ENCODE measurements around the gene MYBPC3.
"Not testable (repeated sequence)": the region's sequence is repeated elsewhere in the genome, so short reads cannot be mapped to it uniquely, and the experiment has no call there.

The MYBPC3 gene

DNA sequence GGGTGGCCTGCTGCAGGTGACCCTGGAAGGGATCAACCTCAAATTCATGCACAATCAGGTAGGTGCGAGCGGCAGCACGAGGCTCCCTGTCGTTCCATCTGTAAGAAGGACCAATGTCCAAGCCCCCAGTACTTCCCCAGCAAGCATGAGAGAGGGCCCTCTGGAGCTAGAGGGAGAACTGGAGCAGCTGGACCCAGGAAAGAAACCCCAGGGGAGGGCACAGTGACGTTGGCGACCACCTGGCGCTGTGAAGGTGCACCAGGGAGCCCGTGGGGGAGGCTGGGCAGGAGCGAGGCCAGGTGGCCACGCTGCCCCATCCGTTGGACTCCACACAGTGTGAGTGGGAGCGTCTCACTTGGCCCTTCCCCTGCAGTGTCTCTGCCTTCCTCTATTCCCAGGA lies 28.0 kb downstream of the MYBPC3 start:
- H3K9ac ChIP-seq (ENCODE audit: low read depth, low read length): no peak overlapping the region
- H3K4me3 ChIP-seq (ENCODE audit: low read depth, low read length): no peak overlapping the region
- H3K36me3 ChIP-seq (ENCODE audit: control insufficient read depth, insufficient read depth, low read length): peaks cover 28% of the 10 kb centered on the region
- H3K27me3 ChIP-seq (ENCODE audit: control insufficient read depth, insufficient read depth, low read length): no peaks in the 10 kb centered on the region
- H3K9me3 ChIP-seq (ENCODE audit: control insufficient read depth, insufficient read depth, low read length): no peaks in the 10 kb centered on the region
- no peaks in the 10 kb centered on the region for H3K4me1 ChIP-seq (ENCODE audit: control insufficient read depth, insufficient read depth, low read length)

GRCh38 chr11:47318166-47318565 lies 34.3 kb downstream of the MYBPC3 start:
- Histone ChIP-seq H3K9ac (ENCODE audit: low read depth, low read length) (no peak overlapping the region), H3K36me3 (ENCODE audit: control insufficient read depth, insufficient read depth, low read length) (peaks cover 3% of the 10 kb centered on the region), H3K9me3 (ENCODE audit: control insufficient read depth, insufficient read depth, low read length) (no peaks in the 10 kb centered on the region)

DNA sequence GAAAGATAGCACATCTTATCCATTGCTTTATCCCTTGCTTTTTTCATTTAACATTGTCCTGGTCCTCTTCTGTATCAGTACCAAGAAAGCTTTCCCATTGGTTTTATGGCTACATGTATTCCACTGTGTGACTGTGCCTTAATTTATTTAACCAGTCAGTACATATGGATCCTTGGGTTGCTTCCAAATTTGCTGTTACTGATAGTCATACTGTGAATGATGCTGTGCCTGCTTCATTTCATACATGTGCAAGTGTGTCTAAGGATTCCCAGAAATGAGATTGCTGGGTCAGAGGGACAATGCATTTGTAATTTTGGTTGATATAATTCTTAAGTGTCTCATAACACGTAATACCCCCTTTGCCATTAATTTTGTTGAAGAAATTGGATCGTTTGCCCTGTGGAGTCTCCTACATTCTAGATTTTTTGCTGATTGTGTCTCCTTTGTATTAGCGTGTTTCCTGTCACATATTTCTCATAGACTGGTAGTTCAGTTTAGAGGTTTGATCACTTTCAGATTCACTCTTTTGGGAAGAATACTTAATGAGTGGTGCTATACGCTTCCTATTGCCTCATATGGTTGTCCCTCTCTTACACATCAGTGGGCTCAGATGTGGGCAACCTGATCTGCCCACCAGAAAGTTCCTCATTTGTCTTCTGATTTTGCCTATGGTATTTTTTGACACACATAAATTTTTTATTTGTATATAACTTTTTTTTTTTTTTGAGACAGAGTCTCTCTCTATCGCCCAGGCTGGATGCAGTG lies 35.3 kb downstream of the MYBPC3 start:
- Histone ChIP-seq H3K27me3 (ENCODE audit: control insufficient read depth, insufficient read depth, low read length) (no peaks in the 10 kb centered on the region), H3K4me1 (ENCODE audit: control insufficient read depth, insufficient read depth, low read length) (no peaks in the 10 kb centered on the region), H3K4me3 (ENCODE audit: low read depth, low read length) (no peak overlapping the region), H3K9ac (ENCODE audit: low read depth, low read length) (no peak overlapping the region), H3K36me3 (ENCODE audit: control insufficient read depth, insufficient read depth, low read length) (peaks cover 3% of the 10 kb centered on the region), H3K9me3 (ENCODE audit: control insufficient read depth, insufficient read depth, low read length) (no peaks in the 10 kb centered on the region)

More at GRCh38 chr11:47318166-47318565, 34.3 kb downstream of the MYBPC3 start:
- H3K27me3 ChIP-seq (ENCODE audit: control insufficient read depth, insufficient read depth, low read length): no peaks in the 10 kb centered on the region
- no peaks in the 10 kb centered on the region for H3K4me1 ChIP-seq (ENCODE audit: control insufficient read depth, insufficient read depth, low read length)
- no peak overlapping the region for H3K4me3 ChIP-seq (ENCODE audit: low read depth, low read length)

GRCh38 chr11:47316501-47316900 lies 36.0 kb downstream of the MYBPC3 start:
- H3K36me3 ChIP-seq (ENCODE audit: control insufficient read depth, insufficient read depth, low read length); H3K9ac ChIP-seq (ENCODE audit: low read depth, low read length); H3K9me3 ChIP-seq (ENCODE audit: control insufficient read depth, insufficient read depth, low read length): not testable (repeated sequence)

GRCh38 chr11:47314992-47315391 lies 37.5 kb downstream of the MYBPC3 start:
- H3K4me1 ChIP-seq (ENCODE audit: control insufficient read depth, insufficient read depth, low read length): no peaks in the 10 kb centered on the region
- H3K9me3 ChIP-seq (ENCODE audit: control insufficient read depth, insufficient read depth, low read length): no peaks in the 10 kb centered on the region
- no peaks in the 10 kb centered on the region for H3K27me3 ChIP-seq (ENCODE audit: control insufficient read depth, insufficient read depth, low read length)
- H3K9ac ChIP-seq (ENCODE audit: low read depth, low read length): no peak overlapping the region
- H3K4me3 ChIP-seq (ENCODE audit: low read depth, low read length): no peak overlapping the region
- peaks cover 4% of the 10 kb centered on the region for H3K36me3 ChIP-seq (ENCODE audit: control insufficient read depth, insufficient read depth, low read length)

More at GRCh38 chr11:47316501-47316900, 36.0 kb downstream of the MYBPC3 start:
- not testable (repeated sequence) for H3K4me1 ChIP-seq (ENCODE audit: control insufficient read depth, insufficient read depth, low read length); H3K4me3 ChIP-seq (ENCODE audit: low read depth, low read length); H3K27me3 ChIP-seq (ENCODE audit: control insufficient read depth, insufficient read depth, low read length)

DNA sequence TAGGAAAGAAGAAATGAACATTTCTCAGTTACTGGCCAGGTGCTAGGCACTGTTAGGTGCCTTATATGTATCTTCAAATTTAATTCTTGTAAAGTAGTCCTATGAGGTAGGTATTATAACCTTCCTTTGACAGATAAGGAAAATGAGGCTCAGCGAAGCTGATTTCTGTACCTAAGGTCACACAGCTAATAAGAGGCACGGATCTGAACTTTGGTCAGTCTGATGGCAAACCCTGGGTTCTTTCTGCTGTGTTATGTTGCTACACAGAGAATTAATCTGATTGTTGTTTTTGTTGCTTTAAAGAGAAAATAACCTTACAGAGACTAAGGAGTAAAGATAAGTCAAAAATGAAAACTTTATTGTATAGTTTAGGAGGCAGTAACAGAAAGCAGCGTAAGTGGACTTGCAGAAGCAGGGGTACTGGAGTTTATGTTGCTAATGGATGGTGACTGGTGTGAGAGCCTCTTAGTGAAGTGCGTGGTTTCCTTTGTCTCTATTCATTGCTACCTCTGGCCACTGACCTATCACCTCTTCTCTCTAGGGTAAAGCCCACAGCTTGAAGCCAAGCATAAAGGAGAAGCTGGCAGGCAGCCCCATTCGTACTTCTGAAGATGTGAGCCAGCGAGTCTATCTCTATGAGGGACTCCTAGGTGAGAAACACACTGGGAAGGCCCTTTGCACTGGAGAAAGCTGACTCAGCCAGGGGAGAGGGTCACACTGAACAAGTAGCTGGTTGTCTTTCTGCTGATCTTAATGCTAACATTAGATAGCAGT lies 44.3 kb downstream of the MYBPC3 start:
- no peaks in the 10 kb centered on the region for H3K4me1 ChIP-seq (ENCODE audit: control insufficient read depth, insufficient read depth, low read length)
- no peak overlapping the region for H3K4me3 ChIP-seq (ENCODE audit: low read depth, low read length)
- H3K9me3 ChIP-seq (ENCODE audit: control insufficient read depth, insufficient read depth, low read length): no peaks in the 10 kb centered on the region
- no peak overlapping the region for H3K9ac ChIP-seq (ENCODE audit: low read depth, low read length)
- peaks cover 18% of the 10 kb centered on the region for H3K36me3 ChIP-seq (ENCODE audit: control insufficient read depth, insufficient read depth, low read length)
- no peaks in the 10 kb centered on the region for H3K27me3 ChIP-seq (ENCODE audit: control insufficient read depth, insufficient read depth, low read length)

GRCh38 chr11:47306484-47306844 lies 46.0 kb downstream of the MYBPC3 start:
- H3K27me3 ChIP-seq (ENCODE audit: control insufficient read depth, insufficient read depth, low read length): no peaks in the 10 kb centered on the region
- no peak overlapping the region for H3K9ac ChIP-seq (ENCODE audit: low read depth, low read length)
- no peaks in the 10 kb centered on the region for H3K4me1 ChIP-seq (ENCODE audit: control insufficient read depth, insufficient read depth, low read length)
- H3K4me3 ChIP-seq (ENCODE audit: low read depth, low read length): no peak overlapping the region
- no peaks in the 10 kb centered on the region for H3K9me3 ChIP-seq (ENCODE audit: control insufficient read depth, insufficient read depth, low read length)
- H3K36me3 ChIP-seq (ENCODE audit: control insufficient read depth, insufficient read depth, low read length): peaks cover 16% of the 10 kb centered on the region

- Histone ChIP-seq H3K4me1 (ENCODE audit: control insufficient read depth, insufficient read depth, low read length) (no peaks in the 10 kb centered on the region), H3K36me3 (ENCODE audit: control insufficient read depth, insufficient read depth, low read length) (peaks cover 14% of the 10 kb centered on the region), H3K4me3 (ENCODE audit: low read depth, low read length) (no peak overlapping the region), H3K27me3 (ENCODE audit: control insufficient read depth, insufficient read depth, low read length) (no peaks in the 10 kb centered on the region), H3K9me3 (ENCODE audit: control insufficient read depth, insufficient read depth, low read length) (no peaks in the 10 kb centered on the region), H3K9ac (ENCODE audit: low read depth, low read length) (no peak overlapping the region)
Observed at GRCh38 chr11:47305734-47306483, 46.6 kb downstream of the MYBPC3 start.

DNA sequence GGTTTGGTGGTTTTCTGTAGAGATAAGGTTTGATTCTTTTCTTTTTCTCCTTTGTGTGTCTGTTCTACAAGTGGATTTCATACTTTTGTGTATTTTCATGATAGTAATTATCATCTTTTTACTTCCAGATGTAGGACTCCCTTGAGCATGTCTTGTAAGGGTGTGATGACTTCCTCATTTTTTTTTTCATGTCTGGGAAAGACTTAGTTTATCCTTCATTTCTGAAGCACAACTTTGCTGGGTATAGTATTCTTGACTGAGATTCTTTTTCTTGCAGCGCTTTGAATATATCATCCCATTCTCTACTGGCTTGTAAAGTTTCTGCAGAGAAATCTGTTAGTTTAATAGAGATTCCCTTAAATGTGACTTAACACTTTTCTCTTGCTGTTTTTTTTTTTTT lies 49.6 kb downstream of the MYBPC3 start:
- peaks cover 7% of the 10 kb centered on the region for H3K36me3 ChIP-seq (ENCODE audit: control insufficient read depth, insufficient read depth, low read length)
- no peak overlapping the region for H3K9ac ChIP-seq (ENCODE audit: low read depth, low read length)
- H3K9me3 ChIP-seq (ENCODE audit: control insufficient read depth, insufficient read depth, low read length): no peaks in the 10 kb centered on the region
- no peaks in the 10 kb centered on the region for H3K4me1 ChIP-seq (ENCODE audit: control insufficient read depth, insufficient read depth, low read length)
- H3K4me3 ChIP-seq (ENCODE audit: low read depth, low read length): no peak overlapping the region
- H3K27me3 ChIP-seq (ENCODE audit: control insufficient read depth, insufficient read depth, low read length): no peaks in the 10 kb centered on the region

- no peaks in the 10 kb centered on the region for H3K9me3 ChIP-seq (ENCODE audit: control insufficient read depth, insufficient read depth, low read length)
- H3K9ac ChIP-seq (ENCODE audit: low read depth, low read length): no peak overlapping the region
- no peaks in the 10 kb centered on the region for H3K4me1 ChIP-seq (ENCODE audit: control insufficient read depth, insufficient read depth, low read length)
- H3K4me3 ChIP-seq (ENCODE audit: low read depth, low read length): no peak overlapping the region
- H3K27me3 ChIP-seq (ENCODE audit: control insufficient read depth, insufficient read depth, low read length): no peaks in the 10 kb centered on the region
- H3K36me3 ChIP-seq (ENCODE audit: control insufficient read depth, insufficient read depth, low read length): peaks cover 6% of the 10 kb centered on the region
Observed at GRCh38 chr11:47299078-47299477, 53.4 kb downstream of the MYBPC3 start.

DNA sequence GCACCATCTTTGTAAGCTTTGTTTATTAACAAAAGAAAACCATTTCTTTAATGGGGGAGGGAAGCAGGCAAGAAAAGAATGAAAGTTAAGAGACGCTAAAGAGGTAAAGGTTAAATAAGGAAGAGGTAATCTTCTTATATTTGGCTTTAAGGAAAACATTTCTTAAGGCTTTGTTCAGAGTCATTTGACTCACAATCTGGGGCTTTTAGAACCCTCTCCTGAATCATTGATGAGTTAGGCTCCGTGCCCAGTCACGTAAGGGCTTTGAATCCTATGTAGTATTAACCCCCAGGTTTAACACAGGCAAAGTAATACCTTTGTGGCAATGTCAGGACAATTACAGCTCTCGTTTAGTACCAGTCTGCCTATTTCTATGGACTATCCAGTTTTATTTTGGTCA lies 56.5 kb downstream of the MYBPC3 start:
- no peak overlapping the region for H3K4me3 ChIP-seq (ENCODE audit: low read depth, low read length)
- peaks cover 14% of the 10 kb centered on the region for H3K36me3 ChIP-seq (ENCODE audit: control insufficient read depth, insufficient read depth, low read length)
- no peaks in the 10 kb centered on the region for H3K27me3 ChIP-seq (ENCODE audit: control insufficient read depth, insufficient read depth, low read length)
- H3K9ac ChIP-seq (ENCODE audit: low read depth, low read length): no peak overlapping the region
- H3K4me1 ChIP-seq (ENCODE audit: control insufficient read depth, insufficient read depth, low read length): no peaks in the 10 kb centered on the region
- no peaks in the 10 kb centered on the region for H3K9me3 ChIP-seq (ENCODE audit: control insufficient read depth, insufficient read depth, low read length)
